HEK293T (cell line): ENCODE measurements around the gene FSTL4.
"Not testable (repeated sequence)": the region's sequence is repeated elsewhere in the genome, so short reads cannot be mapped to it uniquely, and the experiment has no call there.

Experiments
- BHLHE40 ChIP-seq: fragments of 450-650 bp; IDR thresholded peaks from 2 replicates; pipeline ENCODE4 v1.6.1; 2016; ENCODE audit warnings: mild to moderate bottlenecking, moderate library complexity, borderline replicate concordance
- FOXA1 ChIP-seq: fragments of 450-650 bp; IDR thresholded peaks from 2 replicates; pipeline ENCODE4 v1.6.1; 2016; ENCODE audit warnings: mild to moderate bottlenecking
- HDGF ChIP-seq: fragments of 450-650 bp; IDR thresholded peaks from 2 replicates; pipeline ENCODE4 v1.6.1; 2017; ENCODE audit warnings: antibody characterized with exemption, borderline replicate concordance
- NFRKB ChIP-seq: fragments of 450-650 bp; IDR thresholded peaks from 2 replicates; pipeline ENCODE4 v1.6.1; 2016; ENCODE audit warnings: mild to moderate bottlenecking, moderate library complexity
- SP1 ChIP-seq: fragments of 450-650 bp; IDR thresholded peaks from 2 replicates; pipeline ENCODE4 v1.6.1; 2017
- ZNF384 ChIP-seq: fragments of 450-650 bp; IDR thresholded peaks from 2 replicates; pipeline ENCODE4 v1.6.1; 2016

DNA sequence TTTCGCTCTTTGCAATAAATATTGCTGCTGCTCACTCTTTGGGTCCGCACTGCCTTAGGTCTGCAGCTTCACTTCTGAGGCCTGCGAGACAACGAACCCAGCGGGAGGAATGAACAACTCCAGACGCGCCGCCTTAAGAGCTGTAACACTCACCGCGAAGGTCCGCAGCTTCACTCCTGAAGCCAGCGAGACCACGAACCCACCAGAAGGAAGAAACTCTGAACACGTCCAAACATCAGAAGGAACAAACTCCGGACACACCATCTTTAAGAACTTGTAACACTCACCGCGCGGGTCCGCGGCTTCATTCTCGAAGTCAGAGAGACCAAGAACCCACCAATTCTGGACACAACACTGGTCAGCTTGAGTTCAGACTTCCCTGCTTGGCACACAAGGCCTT lies 217.1 kb downstream of the FSTL4 start:
- not testable (repeated sequence) for TF ChIP-seq SP1, HDGF, FOXA1, BHLHE40, NFRKB, ZNF384
